ENCODE results near the gene C16orf90.

The C16orf90 gene

DNA sequence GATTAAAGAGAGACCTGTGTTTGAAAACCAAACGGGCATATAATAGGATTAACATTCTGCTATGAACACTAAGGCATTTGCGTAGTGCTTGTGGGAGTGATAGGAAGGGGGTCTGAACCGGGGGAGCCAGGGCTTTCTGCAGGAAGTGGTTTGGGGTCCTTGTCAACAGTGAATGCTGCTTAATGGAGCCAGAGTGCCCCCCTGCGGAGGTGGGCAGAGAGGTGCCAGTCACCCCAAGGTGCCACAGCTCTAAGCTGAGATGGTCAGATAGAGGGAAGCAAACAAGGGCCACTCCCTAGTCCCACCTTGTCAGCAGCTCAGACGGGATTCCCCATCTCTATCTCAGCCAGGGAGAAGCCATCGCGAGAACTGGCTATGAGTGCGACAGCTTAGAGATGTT lies 34.1 kb downstream of the C16orf90 start:
- DNase-seq: peak in 1 of 2 donors; percentile 21

DNA sequence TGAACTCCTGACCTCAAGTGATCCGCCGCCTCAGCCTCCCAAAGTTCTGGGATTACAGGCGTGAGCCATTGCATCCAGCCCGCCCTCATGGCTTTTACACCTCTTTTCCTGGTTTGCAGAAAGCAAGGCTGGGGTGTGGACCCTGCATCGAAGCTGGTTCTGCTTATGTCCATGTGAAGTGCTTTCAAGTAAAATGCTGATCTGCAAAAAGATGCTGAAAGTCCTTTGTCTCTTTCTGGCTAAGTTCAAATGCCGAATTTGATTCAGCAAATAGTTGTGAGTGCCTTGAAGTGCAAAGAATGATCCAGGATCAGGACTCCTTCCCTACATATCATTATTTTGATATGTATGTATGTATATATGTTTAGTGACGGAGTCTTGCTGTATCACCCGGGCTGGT lies 34.7 kb downstream of the C16orf90 start:
- DNase-seq: no peak

DNA sequence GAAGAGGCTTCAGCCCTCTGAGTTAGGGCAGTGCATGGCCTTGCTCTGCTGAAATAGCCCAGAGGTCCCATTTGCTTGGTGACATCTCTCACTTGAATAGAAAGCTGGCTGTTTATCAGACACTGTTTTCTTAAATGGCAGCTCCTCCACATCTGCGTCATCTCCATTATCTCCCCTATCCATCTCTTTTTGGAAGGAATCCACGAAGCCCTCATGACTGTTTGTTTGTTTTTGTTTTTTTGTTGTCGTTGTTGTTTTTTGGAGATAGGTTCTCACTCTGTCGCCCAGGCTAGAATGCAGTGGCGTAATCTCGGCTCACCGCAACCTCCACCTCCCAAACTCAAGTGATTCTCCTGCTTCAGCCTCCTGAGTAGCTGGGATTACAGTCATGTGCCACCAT lies 35.2 kb downstream of the C16orf90 start:
- DNase-seq: no peak

DNA sequence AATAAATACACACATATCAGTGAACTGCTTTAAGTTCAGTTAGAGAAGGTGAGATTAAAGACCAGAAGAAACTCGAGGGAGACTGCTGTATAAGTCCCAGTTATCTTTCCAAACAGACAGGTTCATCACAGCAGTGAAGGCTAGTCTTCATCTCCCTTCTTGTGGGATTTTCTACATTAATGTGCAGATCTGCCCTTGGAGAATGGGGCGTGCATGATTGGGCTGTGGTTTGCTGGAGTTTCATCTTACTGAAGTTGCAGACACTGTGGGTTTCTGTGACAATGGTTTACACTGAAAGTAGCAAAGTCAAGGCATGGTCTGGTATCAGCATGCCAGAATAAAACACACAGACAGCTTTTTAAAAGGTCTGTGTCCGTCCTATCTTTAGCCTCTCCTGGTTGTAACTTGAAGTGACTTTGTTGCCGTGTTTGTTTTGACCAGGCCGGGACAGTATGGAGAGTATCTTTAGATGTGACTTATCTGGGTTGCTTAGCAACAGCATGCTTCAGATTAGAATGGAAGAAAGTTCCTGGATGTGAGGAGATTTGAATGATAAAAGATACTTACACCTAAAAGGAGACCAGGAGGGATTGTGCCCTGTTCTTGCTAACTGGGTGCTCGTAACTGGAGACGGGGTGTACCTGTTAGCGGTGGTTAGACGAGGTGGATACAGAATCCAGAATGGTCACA lies 35.7 kb downstream of the C16orf90 start:
- no peak for DNase-seq

DNA sequence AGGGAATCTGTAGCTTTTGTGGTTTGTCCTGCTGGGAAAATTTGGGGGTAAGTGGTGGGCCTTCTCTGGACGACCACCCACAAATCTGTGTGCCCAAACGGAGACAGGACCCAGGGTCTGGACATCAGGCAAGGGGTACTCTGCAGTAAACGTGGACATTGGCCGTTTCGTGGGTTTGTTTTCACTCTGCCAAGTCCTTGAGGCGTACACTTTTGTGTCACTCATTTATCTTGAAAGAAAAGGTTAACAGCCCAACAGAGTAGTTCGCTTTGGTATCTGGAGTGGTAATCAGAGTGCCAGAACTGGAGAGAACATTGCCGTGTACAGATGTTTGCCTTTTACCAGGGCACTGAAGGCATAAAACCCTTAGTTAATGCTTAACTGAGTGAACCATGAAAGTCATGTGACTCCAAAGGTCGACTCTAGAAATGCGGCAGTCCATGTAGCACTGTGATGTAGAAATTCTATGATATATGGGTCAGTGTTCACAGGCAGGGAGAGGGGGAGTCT lies 36.4 kb downstream of the C16orf90 start:
- DNase-seq: peak; percentile 17 to 24

DNA sequence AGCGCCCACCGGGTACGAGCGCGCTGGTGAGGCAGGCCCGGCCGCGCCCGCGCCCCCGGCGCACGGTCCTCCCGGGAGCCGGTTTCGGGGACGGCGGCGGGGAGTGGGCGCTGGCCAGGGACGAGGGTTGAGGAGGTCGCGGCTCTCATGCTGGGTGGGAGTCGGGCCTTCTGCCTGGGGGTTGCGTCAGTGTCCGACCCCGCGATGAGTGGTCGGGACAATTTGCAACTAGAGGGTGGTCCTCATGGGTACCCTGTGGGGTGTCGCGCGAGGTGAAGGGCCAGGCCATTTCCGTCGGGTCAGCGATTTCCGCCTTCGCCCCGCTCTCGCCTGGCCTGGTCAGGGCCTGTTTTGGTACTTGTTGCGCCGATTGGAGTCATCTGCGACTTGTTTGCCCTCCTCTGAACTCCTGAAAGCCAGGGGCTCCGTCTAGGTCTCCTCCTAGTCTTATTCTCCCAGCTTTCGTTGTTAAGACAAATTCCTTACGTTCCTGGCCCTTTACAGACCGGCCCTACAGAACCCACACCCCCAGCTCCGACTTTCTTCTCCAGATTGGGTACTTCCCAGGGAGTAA lies 36.9 kb downstream of the C16orf90 start:
- DNase-seq: peak in 1 of 2 donors; percentile 15

- peak; percentile 91 to 94 for DNase-seq
These were observed 37.6 kb downstream of the C16orf90 start for GRCh38 chr16:3457434-3458252.

GRCh38 chr16:3454631-3455147 lies 40.6 kb downstream of the C16orf90 start:
- no peak for DNase-seq

DNA sequence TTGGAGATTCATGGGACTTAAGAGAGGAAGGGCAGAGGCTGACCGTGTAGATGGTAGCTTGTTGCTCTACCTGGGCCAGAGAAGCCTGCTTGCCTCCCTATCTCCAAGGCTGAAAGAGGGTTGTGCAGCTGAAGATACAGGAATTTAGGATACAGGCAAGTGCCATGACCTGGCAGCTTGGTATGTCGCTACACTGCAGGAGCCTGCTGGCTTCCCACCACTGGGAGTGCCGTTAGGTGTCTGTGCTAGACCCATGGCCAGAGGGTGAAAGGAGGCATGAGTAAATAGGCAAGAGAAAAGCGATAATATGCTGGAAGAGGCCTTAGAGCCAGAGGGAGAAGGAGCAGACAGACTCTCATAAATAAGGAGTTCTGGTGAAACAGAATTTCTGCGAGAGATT lies 41.2 kb downstream of the C16orf90 start:
- no peak for DNase-seq

- peak; percentile 84 to 92 for DNase-seq
These were observed 51.3 kb downstream of the C16orf90 start for GRCh38 chr16:3444032-3444388.

Measured in inflammatory macrophage (primary cell).